T-helper 2 cell treated with Interferon-gamma antibody and Interleukin-4, amounts not matched to agents 5 μg/mL and 100 μg/mL, for 36 hours (primary cell): ENCODE results near the gene SARDH.

ENCODE experiments used
- DNase-seq: peaks from one replicate; pipeline ENCODE4 v3.0.0; 2021; ENCODE audit warnings: low spot score
- H3K27ac Mint-ChIP-seq: one replicate; pipeline ENCODE4 v1.8.0; 2021; ENCODE audit warnings: mild to moderate bottlenecking, mixed read lengths
- H3K27me3 Mint-ChIP-seq: one replicate; pipeline ENCODE4 v1.8.0; 2021; ENCODE audit warnings: low read depth, mixed read lengths
- H3K36me3 Mint-ChIP-seq: one replicate; pipeline ENCODE4 v1.8.0; 2021; ENCODE audit warnings: low read depth, mixed read lengths
- H3K4me1 Mint-ChIP-seq: one replicate; pipeline ENCODE4 v1.8.0; 2021; ENCODE audit warnings: low read depth, mixed read lengths
- H3K4me3 Mint-ChIP-seq: one replicate; pipeline ENCODE4 v1.8.0; 2022; ENCODE audit warnings: mild to moderate bottlenecking, moderate library complexity, mixed read lengths
- H3K9me3 Mint-ChIP-seq: one replicate; pipeline ENCODE4 v1.8.0; 2021; ENCODE audit warnings: mixed read lengths

The SARDH gene

DNA sequence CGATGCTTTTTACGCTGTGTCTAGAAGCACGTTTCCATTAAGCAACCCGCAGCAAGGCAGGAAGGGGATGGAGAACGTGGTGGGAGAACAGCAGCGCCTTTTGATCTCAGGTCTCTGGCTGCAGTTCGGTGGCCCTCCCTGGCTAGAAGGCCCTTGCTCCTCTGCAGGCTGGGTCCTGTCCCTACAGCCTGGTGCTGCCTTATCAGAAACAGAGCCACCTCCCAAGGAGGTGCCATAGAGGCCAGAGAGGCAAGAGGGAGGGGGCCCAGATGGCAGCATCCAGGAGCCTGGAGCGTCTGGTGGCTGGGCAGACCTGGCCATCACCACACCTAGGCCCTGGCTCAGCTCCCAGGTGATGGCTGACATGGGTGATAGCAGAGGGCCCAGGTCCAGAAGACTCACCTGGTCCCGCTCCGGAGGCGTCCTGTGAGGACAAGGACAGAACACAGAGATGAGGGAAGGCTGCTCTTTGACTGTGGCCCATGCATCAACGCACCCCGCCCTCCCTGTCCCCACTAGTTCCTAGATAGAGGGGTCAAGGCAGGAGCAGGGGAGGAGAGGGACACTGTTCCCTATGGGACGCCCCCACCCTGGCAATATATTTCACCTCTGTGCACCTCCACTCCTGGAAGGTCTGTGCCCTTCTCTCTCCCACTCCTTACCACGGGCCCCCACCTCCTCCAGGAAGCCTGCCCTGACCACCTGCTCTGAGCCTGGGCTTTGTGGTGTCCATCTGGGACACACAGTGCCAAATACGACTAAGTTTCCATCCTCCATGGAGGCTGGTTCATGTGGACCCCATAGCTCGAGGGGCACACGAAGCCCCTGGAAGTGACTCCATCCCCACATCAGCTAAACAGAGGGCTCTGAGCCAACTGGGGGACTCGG, 41.6 kb upstream of the SARDH start:
- H3K27ac Mint-ChIP-seq, result no peak overlapping the region
- no peaks in the 10 kb centered on the region for H3K4me1 Mint-ChIP-seq

DNA sequence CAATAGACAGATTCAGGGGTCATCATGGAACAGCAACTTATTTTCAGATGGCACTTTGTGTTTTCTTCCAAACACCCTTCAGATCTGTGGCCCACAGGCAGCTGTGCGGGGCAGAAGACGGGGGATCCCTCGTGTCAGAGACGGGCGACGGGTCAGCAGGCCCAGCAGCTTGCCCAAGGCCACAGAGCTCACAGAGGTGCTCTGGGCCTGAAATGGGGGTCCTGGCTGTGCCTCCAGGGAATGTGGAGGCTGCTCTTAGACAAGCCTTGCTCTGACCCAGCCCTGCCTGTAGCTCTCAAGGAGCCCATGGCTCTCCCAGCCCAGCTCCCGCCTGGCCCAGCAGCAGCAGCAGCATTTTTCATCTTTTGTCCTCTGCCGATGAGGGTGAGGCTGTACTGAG, 40.9 kb upstream of the SARDH start:
- no peak overlapping the region for H3K4me3 Mint-ChIP-seq
- DNase-seq, result no peak
- no peaks in the 10 kb centered on the region for H3K4me1 Mint-ChIP-seq
- H3K27ac Mint-ChIP-seq, result no peak overlapping the region
- no peaks in the 10 kb centered on the region for H3K27me3 Mint-ChIP-seq
- H3K9me3 Mint-ChIP-seq, result no peaks in the 10 kb centered on the region
- no peaks in the 10 kb centered on the region for H3K36me3 Mint-ChIP-seq

More for the DNA sequence above, 41.6 kb upstream of the SARDH start:
- Mint-ChIP-seq H3K9me3 (no peaks in the 10 kb centered on the region), H3K27me3 (no peaks in the 10 kb centered on the region), H3K4me3 (no peak overlapping the region), H3K36me3 (no peaks in the 10 kb centered on the region)
- no peak for DNase-seq

DNA sequence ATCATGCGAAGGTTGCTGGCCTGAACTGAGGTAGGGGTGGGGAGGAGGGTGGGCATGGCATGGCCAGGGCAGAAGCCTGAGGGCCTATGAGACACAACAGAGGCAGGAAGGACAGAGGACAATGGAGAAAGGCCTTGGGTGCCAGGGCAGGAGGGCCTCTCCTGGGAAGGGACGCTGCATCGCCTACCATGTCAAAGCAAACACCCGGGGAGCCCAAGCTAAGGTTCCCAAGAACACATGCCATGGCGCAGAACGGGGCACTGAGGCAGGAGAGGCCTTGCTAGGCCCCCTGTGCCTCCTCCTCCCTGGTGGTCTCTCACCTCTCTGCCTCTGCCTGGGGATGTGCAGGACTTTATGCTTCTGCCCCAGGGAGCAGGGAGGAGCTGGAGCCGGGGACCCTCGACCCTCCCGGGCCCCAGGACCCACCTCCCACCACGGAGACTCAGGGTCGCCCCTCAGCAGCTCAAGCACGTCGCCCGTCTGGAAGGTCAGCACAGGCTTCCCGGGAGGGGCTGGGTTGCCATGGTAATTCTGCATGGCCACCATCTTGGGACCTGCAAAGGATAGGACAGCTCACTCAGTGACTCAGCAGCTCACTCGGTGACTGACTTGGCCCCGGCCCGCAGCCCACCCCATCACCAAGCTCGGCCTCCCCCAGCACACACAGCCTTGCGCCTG, 40.3 kb upstream of the SARDH start:
- no peak overlapping the region for H3K27ac Mint-ChIP-seq
- no peaks in the 10 kb centered on the region for H3K4me1 Mint-ChIP-seq
- H3K27me3 Mint-ChIP-seq, result no peaks in the 10 kb centered on the region
- DNase-seq, result no peak
- H3K4me3 Mint-ChIP-seq, result no peak overlapping the region
- no peaks in the 10 kb centered on the region for H3K36me3 Mint-ChIP-seq
- no peaks in the 10 kb centered on the region for H3K9me3 Mint-ChIP-seq

DNA sequence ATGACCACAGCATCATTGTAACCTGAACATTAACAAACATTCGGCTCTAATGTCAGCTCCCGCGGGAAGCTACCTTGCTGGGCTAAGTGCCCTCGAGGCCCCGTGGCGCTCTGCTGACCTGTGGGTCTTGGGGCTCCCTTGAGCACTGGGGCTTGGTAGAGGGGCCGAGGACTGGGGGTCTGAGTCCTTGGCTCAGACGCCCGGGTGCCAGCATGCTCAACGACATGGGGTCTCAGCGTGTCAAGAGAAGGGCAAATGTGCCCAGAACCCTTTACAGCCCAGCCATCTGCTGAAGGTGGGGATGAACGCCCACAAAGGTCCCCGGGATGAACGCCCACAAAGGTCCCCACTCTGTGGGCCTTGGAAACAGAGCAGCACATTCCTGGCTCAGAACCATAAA, 39.7 kb upstream of the SARDH start:
- no peaks in the 10 kb centered on the region for H3K36me3 Mint-ChIP-seq
- no peak for DNase-seq
- H3K4me3 Mint-ChIP-seq, result no peak overlapping the region
- H3K9me3 Mint-ChIP-seq, result no peaks in the 10 kb centered on the region
- no peaks in the 10 kb centered on the region for H3K27me3 Mint-ChIP-seq
- H3K27ac Mint-ChIP-seq, result no peak overlapping the region
- H3K4me1 Mint-ChIP-seq, result no peaks in the 10 kb centered on the region

DNA sequence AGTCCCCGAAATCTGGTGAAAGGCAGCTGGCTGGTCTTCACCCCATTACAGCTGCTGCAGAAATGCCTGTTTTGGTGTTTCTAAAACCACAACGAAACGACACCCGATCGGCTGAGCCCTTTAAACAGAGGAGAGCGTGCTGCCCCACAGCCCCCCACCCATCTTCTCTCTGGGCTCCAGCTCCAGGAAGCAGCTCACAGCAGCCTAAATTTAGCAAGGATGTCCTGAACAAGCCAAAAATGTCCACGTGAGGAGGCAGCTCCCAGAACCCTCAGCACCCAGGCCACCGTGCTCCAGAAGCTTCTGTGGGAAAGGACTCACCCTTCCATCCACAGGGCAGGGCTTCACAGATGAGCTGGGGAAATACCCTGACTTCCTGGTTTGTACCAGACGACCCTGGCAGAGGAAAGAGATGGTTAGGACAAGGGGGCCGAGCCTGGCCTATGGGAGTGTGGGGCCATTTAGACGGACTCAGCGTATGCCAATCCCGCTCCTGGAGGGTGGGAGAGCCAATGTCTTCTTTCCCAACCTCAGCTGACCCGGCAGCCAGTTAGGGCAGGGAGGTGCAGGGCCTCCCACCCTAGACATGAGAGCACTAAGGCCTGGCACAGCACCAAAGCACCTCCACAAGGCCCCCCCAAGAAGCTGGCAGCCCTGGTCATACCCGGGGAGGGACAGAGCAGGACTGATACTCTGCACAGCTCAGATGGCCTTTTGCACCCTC, 39.1 kb upstream of the SARDH start:
- Mint-ChIP-seq H3K36me3 (no peaks in the 10 kb centered on the region), H3K4me1 (no peaks in the 10 kb centered on the region), H3K4me3 (no peak overlapping the region), H3K27me3 (no peaks in the 10 kb centered on the region), H3K27ac (no peak overlapping the region), H3K9me3 (no peaks in the 10 kb centered on the region)
- DNase-seq, result no peak

DNA sequence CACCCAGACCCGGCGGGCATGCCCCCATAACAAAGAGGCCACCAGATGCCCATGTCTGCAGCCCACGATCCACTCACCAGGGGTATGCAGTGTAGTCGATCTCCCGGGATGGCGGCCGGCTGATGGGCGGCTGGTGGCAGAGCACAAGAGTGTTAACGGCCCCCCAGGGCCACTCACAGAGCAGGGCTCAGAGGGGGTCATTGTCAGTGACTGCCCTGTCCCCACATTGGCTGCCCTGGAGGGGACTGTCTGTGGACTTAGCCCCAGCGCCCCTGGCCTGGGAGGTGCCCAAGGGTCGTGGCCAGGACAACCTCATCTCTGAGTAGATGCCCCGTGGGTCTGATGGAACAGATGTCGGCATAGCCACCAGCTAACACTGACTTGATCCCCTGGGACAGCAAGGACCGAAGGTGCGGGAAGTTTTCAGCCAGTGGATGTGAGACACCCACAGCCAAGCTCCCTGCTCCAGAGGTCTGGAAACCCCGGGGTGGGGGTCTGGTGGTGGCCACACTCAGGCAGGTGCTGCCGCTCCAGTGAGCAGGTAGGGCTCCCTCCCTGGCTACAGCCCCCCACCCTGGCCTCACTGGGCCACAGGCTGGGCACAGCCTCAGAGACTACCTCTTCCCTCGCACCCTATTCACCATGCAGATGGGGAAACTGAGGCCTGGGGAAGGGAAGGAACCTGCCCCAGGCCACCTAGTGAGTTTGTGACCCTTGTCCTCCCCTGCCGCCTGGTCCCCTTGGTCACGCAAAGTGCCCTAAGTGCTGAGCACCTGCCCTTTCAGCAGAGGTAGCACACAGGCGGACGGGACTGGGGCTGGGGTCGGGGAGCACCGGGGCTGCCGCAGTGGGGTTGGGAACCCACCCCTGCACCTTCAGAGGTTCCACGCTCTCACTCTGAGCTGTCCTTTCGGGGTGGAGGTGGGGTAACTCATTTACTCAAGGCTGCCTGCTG, 38.1 kb upstream of the SARDH start:
- H3K27me3 Mint-ChIP-seq, result no peaks in the 10 kb centered on the region
- H3K36me3 Mint-ChIP-seq, result no peaks in the 10 kb centered on the region
- H3K9me3 Mint-ChIP-seq, result no peaks in the 10 kb centered on the region
- H3K4me1 Mint-ChIP-seq, result no peaks in the 10 kb centered on the region
- no peak for DNase-seq
- no peak overlapping the region for H3K4me3 Mint-ChIP-seq
- H3K27ac Mint-ChIP-seq, result no peak overlapping the region

DNA sequence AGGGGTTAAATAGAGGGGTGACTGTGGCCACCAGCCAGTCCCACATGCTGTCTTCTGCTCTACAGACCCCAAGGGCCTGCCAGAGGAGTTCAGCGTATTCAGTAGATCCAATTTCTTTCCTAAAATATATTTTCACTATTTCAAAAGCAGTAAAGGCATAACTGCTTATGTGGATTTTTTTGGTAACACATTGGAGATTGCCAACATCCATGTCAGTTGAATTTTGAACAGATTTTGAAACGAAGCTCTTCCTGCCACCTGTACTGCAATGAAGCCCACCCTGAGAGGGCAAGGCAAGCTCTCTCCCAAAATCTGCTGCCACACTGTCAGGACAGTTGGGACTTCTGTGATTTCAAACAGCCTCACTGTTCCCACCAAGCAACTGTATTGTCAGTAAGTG, 37.1 kb upstream of the SARDH start:
- Mint-ChIP-seq H3K9me3 (no peaks in the 10 kb centered on the region), H3K4me1 (no peaks in the 10 kb centered on the region), H3K36me3 (no peaks in the 10 kb centered on the region), H3K27ac (no peak overlapping the region), H3K4me3 (no peak overlapping the region), H3K27me3 (no peaks in the 10 kb centered on the region)
- no peak for DNase-seq

- H3K36me3 Mint-ChIP-seq, result no peaks in the 10 kb centered on the region
- no peak for DNase-seq
- no peak overlapping the region for H3K27ac Mint-ChIP-seq
- H3K27me3 Mint-ChIP-seq, result no peaks in the 10 kb centered on the region
- no peaks in the 10 kb centered on the region for H3K9me3 Mint-ChIP-seq
- no peak overlapping the region for H3K4me3 Mint-ChIP-seq
- no peaks in the 10 kb centered on the region for H3K4me1 Mint-ChIP-seq
These were observed 36.6 kb upstream of the SARDH start for GRCh38 chr9:133774799-133775198.

GRCh38 chr9:133773889-133774655, 35.9 kb upstream of the SARDH start:
- Mint-ChIP-seq H3K27me3 (no peaks in the 10 kb centered on the region), H3K27ac (no peak overlapping the region), H3K36me3 (no peaks in the 10 kb centered on the region), H3K9me3 (no peaks in the 10 kb centered on the region), H3K4me1 (no peaks in the 10 kb centered on the region), H3K4me3 (no peak overlapping the region)
- no peak for DNase-seq

DNA sequence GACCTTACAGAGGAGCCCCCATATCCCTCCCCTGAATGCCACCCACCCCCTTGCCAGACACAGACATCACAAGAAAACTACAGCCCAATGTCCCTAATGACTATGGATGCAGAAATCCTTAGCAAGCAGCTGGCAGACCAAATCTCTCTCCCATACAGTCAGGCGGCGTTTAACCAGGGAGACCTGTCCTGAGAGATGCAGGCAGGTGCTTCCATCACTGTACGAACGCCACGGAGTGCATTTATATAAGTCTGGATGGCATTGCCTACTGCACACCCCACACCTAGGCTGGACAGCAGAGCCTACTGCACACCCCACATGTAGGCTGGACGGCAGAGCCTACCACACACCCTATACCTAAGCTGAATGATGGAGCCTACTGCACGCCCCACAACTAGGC, 34.4 kb upstream of the SARDH start:
- Mint-ChIP-seq H3K27ac (no peak overlapping the region), H3K36me3 (no peaks in the 10 kb centered on the region), H3K4me3 (no peak overlapping the region), H3K27me3 (no peaks in the 10 kb centered on the region), H3K4me1 (no peaks in the 10 kb centered on the region), H3K9me3 (no peaks in the 10 kb centered on the region)
- no peak for DNase-seq

GRCh38 chr9:133771486-133772482, 33.6 kb upstream of the SARDH start:
- no peak for DNase-seq
- no peak overlapping the region for H3K4me3 Mint-ChIP-seq
- peaks cover 8% of the 10 kb centered on the region for H3K9me3 Mint-ChIP-seq
- no peak overlapping the region for H3K27ac Mint-ChIP-seq
- H3K27me3 Mint-ChIP-seq, result no peaks in the 10 kb centered on the region
- H3K36me3 Mint-ChIP-seq, result no peaks in the 10 kb centered on the region
- no peaks in the 10 kb centered on the region for H3K4me1 Mint-ChIP-seq
